ENCODE measurements around the gene DCPS. TPM values are rescaled to one million over a fixed set of nuclear protein-coding genes. Genes with fewer than 3 reads are reported as not detected.

The DCPS gene
- total RNA-seq, 1 donor from 2014 or later: 15.2 TPM

DNA sequence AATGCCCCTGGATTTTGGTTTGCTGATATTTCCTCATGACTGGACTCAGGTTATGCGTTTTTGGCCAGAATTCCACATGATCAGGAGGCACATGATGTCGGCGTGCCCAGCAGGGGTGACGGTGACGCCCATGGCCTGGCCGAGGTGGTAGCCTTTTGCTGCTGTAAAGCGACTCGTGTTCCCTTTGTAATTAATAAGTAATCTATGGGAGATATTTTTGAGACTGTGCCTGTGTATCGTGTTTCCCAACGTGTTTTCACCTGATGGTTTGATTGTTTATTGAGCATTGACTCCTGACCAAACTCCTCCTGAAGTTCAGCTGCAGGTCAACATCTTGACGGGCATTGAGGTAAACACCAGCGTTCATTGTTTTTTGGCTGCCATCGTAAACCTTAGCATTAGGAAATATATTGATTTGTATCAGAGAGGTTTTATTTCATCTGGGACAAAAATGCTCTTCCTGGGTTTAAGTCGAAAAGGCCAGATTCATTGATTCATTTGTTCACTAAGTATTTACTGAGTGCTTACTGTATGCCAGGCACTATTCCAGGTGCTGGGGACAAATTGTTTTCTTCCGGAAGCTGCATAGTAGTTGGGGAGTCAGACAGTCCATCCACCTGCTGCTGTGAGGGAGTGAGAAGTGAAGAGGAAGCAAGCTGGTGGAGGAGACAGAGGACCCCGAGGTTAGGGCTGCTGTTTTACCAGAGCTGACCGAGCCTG, 23.6 kb downstream of the DCPS start:
- DNase-seq (ENCODE audit: low read depth, low spot score): no peak

DNA sequence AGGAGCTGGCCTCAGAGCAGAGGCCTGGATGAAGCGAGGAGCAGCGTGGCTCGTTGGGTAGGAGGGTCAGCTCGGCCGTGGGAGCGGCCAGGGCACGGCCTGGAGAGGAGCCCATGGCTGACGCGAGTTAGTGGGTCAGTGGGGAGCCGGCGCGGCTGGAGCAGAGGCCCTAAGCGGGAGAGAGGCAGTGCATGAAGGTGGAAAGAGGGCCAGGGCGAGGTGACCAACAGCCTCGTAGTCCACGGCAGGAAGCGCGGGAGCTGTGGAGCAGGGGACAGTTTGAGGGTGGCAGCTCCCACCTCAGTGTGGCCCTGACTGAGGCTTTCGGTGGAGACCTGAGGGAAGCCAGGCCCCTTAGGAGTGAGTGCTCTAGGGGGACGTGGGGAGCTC, 24.1 kb downstream of the DCPS start:
- no peak for DNase-seq (ENCODE audit: low read depth, low spot score)

DNA sequence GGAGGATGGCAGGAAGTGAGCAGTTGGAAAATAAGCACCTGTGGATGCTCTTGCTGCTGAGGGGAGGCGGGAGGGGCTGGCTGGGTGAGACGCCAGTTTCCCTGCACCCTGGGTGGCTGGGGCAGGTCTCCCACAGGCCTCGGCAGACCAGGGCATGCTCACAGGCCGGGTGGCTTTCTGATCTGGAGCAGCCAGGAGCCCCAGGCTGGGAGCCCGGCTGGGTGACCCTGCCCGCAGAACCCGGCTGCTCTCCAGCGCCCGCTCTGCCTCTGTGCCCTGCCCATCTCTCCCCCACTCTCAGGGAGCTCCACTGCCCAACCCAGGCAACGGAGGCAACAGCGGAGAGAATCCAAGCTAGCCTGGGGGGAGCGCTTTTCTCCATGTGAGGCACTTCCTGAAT, 24.6 kb downstream of the DCPS start:
- no peak for DNase-seq (ENCODE audit: low read depth, low spot score)

DNA sequence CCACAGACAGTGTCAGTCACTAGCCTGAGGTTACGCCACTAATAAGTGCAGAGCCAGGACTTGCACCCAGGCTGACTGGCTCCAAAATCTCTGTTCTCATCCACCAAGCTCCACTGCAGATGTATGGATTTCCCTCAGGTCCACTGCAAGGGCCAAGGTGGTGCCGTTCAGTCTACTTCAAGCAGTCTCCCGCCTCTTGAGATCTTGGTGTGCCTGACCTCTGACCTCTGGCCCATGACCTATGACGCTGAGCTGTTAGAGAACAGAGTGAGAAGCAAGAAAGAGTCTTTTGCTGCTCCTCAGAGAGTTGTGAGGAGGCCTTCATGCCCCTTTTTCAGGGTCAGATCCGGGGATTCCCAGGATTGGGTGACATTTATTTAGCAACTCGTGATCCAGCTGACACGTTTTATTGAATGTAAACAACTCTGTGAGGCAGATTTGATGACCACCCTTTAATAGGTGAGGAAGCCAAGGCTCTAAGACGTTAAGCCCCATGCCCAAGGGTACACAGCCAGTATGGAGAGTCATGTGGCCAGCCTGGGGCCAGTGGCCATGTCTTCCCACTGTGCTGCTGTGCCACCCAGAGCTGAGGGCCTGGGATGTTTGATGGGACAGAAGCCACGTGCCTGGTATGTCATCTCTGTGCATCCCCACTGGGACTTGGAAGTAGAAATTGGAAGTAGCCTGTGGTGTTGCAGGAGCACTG, 25.2 kb downstream of the DCPS start:
- DNase-seq (ENCODE audit: low read depth, low spot score): no peak

DNA sequence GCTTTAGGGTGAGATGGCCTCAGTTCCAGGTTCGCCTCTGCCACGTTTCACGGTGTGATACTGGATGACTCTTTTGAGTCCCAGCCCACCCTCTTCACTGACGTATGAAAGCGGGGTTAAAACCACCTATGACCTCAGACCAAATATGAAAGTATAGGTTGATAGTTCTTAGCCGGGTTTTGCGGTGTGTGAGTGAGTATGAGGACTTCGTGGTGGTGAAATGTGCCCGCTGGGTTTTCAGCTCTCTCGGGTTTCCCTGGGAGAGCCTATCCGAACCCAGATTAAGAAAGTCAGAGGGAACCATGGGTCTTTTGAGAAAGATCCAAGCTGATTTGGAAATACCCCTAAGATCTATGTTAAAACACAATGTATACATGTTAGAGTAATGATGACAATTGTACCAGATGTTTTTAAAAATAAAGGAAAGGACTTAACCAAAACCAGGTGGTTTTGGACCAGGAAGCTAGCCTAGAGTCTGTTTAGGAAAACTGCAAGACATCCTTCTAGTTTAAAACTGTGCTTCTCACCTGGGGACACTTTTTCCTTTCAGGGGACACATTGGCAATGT, 25.9 kb downstream of the DCPS start:
- no peak for DNase-seq (ENCODE audit: low read depth, low spot score)

DNA sequence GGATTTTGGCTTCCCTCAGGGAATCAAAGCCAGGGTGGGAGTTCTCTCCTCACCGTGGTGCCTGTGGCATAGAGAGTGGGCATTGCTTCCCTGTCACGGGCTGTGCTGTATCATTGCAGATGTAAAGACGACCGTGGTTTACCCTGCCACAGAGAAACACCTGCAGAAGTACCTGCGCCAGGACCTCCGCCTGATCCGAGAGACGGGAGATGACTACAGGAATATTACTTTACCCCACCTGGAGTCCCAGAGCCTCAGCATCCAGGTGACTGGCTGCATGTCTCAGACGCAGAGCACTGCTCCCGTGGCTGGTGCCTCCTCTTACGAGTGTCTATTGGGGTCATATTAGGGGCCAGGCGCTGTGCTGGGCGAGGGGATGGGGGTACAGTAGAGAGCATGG, 27.4 kb downstream of the DCPS start:
- no peak for DNase-seq (ENCODE audit: low read depth, low spot score)

DNA sequence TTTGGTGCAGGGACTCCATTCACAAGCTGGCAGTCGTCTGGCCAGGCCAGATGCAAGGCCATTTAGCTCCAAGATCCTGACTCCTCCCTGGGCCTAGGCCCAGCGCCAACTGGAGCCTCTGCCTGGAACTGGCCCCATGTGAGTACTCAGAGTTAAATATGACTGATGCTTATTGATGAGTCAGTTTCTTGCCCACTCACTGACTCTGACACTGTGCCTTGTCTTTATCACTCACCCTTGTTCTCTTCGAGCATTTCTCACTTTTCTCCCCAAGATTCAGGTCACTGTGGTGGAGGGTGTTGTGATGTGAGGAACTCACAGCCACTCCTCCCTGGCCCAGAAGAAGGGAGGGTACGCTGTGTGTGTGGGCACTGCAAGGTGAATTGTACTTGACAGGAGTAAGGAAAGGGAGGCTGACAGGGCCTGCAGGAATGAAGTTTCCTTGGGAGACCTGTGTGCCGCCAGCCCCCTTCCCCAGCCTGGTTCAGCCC, 28.4 kb downstream of the DCPS start:
- DNase-seq (ENCODE audit: low read depth, low spot score): no peak

DNA sequence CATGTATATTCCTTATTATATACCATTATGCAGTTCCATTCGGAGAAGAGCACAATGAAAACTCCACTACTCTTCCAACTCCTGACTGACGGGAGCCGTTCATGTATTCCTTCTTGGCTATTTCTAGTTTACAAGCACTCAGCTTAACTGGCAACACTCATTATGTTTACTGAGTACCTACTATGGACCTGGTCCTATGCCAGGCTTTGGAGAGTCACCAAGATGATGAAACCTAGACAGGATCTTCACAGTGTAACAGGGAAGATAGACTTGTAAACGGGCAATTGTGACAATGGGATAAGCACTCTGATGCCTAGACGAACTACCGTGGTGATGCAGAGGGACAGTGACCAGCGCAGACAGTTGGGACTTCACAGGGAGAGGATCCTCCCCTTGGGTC, 29.3 kb downstream of the DCPS start:
- DNase-seq (ENCODE audit: low read depth, low spot score): no peak

DNA sequence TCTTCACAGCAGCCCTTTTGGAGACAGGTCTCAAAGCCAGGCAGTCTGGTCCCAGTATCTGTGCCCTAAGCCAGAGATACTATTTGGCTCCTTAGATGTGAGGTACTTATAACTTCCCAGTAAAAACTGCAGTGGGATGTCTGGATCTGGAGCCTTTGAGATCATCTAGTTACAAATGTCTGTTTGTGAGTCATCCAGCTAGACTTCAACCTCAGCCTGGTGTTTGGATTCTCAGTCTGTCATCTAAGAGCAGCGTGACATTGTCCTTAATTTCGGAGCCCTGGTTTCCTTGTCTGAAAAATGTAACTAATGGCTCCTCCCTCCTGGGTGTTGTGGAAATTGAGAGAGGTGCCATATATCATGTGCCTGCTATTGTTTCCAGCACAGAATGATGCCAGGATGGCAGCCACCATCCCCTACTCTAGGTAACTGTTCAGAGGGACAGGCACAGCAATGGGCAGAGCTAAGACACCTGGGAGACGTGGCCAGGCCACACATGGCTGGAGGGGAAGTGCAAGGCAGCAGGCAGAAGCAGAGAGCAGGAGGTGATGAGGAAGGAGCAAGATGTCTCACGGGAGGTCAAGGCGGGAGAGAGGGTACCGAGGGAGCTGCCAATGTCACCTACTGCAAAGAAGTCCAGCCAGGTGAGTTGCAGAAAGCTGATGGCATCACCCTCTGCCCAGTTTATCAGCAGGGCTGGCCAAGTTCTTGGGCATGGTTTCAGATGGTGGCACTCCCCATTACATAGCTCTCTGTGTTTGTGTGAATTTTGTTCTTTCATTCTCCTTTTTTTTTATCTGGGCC, 31.0 kb downstream of the DCPS start:
- no peak for DNase-seq (ENCODE audit: low read depth, low spot score)

DNA sequence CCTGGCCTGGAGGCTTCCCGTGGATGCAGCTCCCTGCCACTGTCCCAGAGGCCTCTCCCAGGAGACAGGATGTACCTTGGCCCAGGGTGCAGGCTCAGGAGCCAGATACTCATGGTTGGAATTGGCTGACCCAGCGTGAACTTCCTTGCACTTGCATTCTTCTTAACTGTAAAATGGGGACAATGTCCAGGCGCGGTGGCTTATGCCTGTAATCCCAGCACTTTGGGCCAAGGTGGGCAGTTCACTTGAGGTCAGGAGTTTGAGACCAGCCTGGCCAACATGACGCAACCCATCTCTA, 31.6 kb downstream of the DCPS start:
- DNase-seq (ENCODE audit: low read depth, low spot score): no peak

DNA sequence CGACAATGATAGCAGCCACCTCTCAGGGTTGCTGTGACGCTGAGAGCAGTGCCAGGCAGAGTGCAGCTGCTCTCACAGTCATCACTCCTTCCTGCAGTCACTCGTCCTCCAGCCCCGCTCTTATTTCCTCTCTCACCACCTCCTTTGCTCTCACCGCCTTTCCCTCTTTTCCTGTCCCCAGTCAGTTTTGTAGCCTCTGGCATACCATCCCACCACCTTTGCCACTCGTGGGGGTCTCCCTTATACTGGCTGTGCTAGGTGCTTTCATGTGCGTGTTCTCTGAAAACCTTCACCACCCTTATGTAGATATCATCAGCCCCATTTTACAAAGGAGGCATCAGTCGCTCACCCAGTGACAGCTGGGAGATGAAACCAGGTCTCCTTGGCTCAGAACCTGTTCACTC, 32.3 kb downstream of the DCPS start:
- peak; percentile 30 for DNase-seq (ENCODE audit: low read depth, low spot score)

DNA sequence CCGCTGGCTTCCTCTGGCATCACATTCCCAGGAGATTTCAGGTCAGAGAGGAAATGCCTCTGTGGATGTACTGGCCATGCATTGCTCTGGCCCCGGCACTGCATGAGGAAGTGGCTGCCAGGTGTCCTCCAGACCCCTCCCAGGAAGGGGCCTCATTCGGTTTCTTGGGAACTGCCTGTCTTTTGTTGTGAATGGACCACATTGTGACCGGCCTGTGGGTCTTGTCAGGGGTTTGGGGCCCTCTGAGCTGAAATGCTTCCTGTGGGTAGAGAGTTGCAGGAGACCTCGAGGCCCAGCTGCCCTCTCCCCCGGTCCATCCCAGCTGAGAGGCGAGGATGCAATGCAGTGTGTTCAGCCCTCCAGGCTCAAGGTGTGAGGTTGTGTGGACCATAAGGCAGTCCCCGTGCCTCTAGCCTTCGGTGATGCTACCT, 32.8 kb downstream of the DCPS start:
- peak; percentile 56 for DNase-seq (ENCODE audit: low read depth, low spot score)

DNA sequence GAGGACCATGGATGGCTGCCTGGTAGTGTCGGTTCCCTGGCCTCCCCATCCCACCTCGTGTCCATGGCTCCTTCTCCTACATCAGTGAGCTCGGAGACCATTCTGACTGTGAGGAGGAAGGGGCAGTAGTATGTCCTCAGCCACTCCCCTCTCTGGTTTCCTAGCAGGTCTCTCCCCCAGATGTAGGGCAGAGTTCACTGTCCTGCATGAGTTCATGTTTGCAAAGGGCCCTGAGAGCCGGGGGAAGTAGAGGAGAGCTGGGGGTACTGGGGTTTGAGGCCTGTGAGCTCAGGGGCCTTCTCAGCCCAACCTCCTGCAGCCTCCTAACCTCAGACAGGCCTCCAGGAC, 33.2 kb downstream of the DCPS start:
- no peak for DNase-seq (ENCODE audit: low read depth, low spot score)

DNA sequence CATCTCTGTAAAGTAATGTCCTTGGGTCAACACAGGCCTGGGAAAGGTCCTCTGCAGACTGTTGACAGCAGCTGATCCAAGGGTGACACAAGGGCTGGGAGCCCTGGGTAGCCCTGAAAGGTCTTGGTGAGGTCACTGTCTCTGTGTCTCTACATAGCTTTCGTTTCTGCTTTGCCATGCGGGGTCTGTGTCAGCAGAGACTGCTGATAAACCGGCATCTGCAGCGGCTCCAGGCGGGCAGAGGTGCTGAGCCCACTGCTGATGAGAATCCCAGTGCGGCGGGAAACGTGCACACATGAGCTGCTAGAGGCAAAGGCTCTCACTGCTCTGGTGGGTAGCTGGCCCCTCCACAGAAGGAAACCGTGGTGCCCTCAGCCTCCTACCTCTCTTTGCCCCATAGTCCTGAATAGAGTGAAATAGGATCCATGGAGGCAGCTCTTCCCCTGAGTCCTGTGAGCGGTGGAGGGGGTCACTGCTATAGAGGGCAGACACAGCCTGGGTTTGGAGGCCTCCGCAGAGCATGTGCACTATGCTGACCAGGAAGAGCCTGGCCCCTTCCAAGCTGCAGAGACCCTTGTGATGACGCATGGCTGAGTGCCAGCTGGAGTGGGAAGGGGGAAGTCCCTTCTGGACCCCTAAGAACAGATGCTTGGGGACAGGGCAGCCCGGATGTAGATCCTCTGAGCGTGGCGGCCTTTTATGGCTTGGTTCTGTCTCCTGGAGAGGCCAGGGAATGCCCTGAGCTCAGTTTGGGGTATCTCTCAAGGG, 33.8 kb downstream of the DCPS start:
- no peak for DNase-seq (ENCODE audit: low read depth, low spot score)

DNA sequence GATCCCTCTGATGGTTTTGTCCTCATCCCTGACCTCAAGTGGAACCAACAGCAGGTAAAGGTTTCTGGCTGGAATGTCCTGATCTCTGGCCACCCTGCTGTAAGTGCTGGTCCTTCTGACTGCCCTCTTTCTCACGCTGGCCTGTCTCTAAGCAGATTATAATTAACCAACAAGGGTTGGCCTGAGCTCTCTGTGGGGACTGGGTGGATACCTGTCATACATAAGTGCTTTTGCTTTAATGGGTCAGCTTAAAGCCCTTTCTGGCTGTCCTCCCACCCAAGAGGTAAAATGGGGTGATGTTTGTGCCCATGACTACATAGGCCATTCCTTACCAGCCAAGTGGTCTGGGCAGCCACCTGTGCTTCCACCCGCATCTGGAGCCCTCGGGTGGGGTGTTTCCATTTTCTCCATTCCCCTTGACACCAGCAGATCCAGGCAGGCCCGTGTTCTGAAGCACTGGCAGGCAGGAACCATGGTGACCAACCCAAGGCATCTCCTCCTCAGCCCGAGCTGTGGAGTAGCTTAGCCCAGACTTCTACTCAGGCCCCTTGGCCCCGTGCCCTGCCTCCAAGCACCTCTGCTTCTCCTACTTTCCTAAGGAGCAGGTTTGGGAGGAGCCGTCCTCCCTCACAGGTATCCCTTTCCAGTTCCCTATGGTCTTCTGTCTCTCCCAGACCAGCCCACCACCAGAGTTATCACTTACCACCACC, 34.6 kb downstream of the DCPS start:
- DNase-seq (ENCODE audit: low read depth, low spot score): no peak

DNA sequence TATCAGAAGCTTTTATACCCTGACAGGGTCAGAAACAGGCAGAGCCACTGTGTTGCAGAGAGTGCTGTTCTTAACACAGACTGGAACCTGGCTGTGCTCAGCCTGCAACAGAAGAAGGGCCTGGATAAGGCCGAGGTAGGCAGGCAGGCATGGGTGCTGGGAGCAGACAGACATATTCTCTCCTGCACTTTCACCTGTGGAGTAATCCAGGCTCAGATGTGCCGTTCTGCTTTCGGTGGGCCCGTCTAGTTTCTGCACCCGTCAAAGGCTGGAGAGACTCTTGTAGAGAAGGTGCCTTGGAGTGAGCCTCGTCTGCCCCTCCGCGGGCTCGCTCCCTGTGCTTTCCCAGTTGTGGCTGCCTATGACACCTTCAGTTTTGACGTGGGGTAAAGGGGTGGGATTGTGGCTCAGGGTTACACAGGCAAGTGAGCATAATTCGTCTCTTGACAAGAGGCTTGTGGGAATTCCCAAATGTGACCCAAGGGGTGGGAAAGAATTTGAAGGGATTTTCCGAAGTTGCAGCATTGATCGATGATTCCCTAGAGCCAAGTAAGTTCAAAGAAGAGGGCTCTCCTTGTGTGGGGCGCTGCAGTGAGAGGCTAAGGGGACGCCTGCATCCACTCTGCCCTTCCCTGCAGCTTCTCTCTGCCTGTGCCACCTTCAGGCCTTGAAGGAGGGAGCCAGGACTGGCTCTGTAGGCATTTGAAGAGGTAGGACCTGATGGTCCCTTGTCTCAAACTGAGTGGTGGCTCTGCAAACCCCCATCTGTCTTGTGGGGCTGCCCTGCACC, 35.4 kb downstream of the DCPS start:
- no peak for DNase-seq (ENCODE audit: low read depth, low spot score)

DNA sequence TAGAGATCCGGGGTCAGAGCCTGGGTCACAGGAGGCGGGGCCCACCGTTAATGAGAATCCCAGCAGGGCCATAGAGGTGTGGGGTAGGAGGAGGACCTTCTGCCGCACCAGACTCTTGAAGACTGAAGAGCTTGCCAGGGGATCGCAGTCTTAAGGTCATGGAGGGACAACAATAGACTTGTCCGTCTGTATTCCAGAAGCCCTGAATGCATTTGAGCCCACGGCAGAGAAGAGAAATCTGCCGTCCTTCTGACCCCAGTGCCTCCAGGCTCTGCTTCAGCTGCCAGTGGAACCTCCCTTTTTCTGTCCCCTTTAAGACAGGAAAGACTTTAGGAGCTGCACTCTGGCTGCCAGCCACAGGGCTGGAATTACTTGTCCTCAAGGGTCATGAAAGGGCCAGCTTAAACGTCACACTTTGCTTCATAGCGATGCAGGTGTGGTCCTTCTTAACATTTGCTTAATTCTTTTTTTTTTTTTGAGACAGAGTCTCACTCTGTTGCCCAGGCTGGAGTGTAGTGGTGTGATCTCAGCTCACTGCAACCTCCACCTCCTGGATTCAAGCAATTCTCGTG, 36.1 kb downstream of the DCPS start:
- no peak for DNase-seq (ENCODE audit: low read depth, low spot score)

DNA sequence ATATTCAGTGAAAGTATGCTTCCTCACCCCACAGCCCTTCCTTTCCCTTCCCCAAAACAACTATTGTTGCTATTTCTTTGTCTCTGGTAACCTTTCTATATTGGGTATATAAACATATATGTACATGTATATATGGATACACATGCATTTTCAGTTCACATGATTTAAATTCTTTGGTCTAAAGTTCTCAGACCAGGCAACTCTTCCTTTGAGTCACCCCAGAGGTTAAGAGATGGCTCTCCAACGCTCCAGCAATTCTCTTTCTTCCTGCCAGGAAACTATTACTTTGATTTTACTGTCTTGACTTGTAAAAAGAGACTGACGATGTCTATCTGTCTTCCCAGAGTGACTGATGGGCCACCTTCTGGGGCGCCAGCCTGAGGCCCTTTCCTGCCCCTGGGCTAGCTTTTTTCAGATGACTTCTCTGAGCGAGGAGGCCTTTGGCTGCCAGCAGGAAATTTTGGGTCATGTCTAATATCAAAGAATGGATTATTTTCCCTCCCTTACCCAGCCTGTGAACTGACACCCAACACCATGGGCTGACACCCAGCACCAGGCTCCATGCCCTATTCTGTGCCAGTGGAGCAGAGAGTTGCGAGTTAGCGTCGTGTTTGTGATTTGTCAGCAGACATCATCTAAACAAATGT, 37.2 kb downstream of the DCPS start:
- no peak for DNase-seq (ENCODE audit: low read depth, low spot score)

DNA sequence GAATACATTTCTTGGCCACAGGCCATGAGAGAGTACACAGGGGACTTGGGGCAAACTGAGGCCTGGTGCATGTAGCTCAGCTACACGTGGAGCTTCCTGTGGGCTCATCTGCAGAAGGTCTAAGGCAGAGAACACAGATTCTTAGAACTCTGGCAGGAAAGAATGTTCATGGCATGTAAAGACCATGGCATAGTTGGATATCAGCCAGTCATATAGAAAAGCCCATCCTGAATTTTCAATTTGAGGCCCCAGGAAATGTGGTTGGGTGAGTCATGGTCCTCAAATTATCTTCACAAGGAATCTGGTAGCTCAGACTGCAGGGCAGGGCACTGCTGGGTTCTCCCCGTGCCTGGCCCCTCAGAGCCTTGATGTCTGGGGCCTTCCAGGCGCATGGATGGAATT, 37.9 kb downstream of the DCPS start:
- no peak for DNase-seq (ENCODE audit: low read depth, low spot score)

All from pulmonary artery endothelial cell (primary cell).